ENCODE data around the gene PPT1.

The PPT1 gene

GRCh38 chr1:40094466-40095110 is 2.5 kb downstream of the PPT1 start:
- no peak for ATAC-seq (ENCODE audit: insufficient read depth, low read depth)
- no peaks in the 10 kb centered on the region for H3K27me3 ChIP-seq (ENCODE audit: insufficient read depth, low read length, poor library complexity)
- H3K4me3 ChIP-seq (ENCODE audit: low read depth in 1 of 2, low read length in 2 of 2) = no peak overlapping the region
- no peak for DNase-seq
- no peak overlapping the region for H3K4me2 ChIP-seq (ENCODE audit: insufficient read depth, low read length)
- no peaks in the 10 kb centered on the region for H4K20me1 ChIP-seq (ENCODE audit: insufficient read depth, low read length)
- peaks cover 41% of the 10 kb centered on the region for H3K36me3 ChIP-seq (ENCODE audit: insufficient read depth, low read length)
- no peaks in the 10 kb centered on the region for H3K9me3 ChIP-seq (ENCODE audit: insufficient read depth, low read length, severe bottlenecking)
- TF ChIP-seq, protein P1, sequence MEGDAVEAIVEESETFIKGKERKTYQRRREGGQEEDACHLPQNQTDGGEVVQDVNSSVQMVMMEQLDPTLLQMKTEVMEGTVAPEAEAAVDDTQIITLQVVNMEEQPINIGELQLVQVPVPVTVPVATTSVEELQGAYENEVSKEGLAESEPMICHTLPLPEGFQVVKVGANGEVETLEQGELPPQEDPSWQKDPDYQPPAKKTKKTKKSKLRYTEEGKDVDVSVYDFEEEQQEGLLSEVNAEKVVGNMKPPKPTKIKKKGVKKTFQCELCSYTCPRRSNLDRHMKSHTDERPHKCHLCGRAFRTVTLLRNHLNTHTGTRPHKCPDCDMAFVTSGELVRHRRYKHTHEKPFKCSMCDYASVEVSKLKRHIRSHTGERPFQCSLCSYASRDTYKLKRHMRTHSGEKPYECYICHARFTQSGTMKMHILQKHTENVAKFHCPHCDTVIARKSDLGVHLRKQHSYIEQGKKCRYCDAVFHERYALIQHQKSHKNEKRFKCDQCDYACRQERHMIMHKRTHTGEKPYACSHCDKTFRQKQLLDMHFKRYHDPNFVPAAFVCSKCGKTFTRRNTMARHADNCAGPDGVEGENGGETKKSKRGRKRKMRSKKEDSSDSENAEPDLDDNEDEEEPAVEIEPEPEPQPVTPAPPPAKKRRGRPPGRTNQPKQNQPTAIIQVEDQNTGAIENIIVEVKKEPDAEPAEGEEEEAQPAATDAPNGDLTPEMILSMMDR (IDR thresholded peaks at IDR 0.05; ENCODE audit: borderline replicate concordance, extremely low read depth, low read length, poor library complexity, severe bottlenecking) = no peak
- no peak for TF ChIP-seq EZH2 (IDR thresholded peaks at IDR 0.05; ENCODE audit: borderline replicate concordance, low read depth, low read length, severe bottlenecking)
- H3K27ac ChIP-seq (ENCODE audit: low read length) = no peak overlapping the region
- H3K4me1 ChIP-seq (ENCODE audit: insufficient read depth, low read length) = peaks cover 31% of the 10 kb centered on the region
- H2AFZ ChIP-seq (ENCODE audit: low read depth, low read length) = no peak overlapping the region
- H3K79me2 ChIP-seq (ENCODE audit: insufficient read depth, low read length) = peaks cover 34% of the 10 kb centered on the region
- no peak overlapping the region for H3K9ac ChIP-seq (ENCODE audit: low read depth, low read length)

DNA sequence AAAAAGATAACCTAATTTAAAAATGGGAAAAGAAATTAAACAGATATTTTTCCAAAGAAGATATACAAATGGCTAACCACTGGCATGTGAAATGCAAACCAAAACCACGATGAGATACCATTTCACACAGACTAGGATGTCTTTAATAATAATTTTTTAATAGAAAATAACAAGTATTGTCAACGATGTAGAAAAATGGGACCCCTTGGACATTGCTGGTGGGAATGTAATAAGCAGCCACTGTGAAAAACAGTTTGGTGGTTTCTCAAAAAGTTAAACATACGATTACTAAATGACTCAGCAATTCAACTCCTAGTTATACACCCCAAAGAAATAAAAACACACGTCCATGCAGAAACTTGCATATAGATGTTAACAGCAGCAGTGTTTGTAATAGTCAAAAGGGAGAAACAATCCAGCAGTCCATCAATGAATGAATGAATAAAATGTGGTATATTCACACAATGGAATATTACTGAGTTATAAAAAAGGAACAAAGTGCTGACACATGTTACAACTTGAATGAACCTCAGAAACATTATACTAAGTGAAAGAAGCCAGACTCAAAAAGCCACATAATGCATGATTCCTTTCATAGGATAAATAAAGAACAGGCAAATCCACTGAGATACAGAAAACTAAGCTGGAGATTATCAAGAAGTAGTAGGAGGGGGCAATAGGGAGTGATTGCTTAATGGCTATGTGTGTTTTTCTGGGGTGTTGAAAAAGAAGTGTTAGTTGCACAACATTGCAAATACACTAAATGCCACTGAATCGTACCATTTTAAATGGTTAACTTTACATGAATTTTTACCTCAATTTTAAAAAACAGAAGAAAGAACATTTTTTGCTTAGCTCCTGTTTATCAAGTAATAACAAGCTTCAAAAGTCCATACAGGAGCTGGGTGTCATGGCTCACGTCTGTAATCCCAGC is 4.1 kb downstream of the PPT1 start:
- Histone ChIP-seq H3K4me2 (ENCODE audit: insufficient read depth, low read length) (no peak overlapping the region), H3K27ac (ENCODE audit: low read length) (no peak overlapping the region), H3K4me1 (ENCODE audit: insufficient read depth, low read length) (peaks cover 31% of the 10 kb centered on the region), H3K9ac (ENCODE audit: low read depth, low read length) (no peak overlapping the region), H3K4me3 (ENCODE audit: low read depth in 1 of 2, low read length in 2 of 2) (no peak overlapping the region), H3K27me3 (ENCODE audit: insufficient read depth, low read length, poor library complexity) (no peaks in the 10 kb centered on the region), H3K9me3 (ENCODE audit: insufficient read depth, low read length, severe bottlenecking) (no peaks in the 10 kb centered on the region), H4K20me1 (ENCODE audit: insufficient read depth, low read length) (no peaks in the 10 kb centered on the region), H2AFZ (ENCODE audit: low read depth, low read length) (no peak overlapping the region), H3K36me3 (ENCODE audit: insufficient read depth, low read length) (peaks cover 57% of the 10 kb centered on the region), H3K79me2 (ENCODE audit: insufficient read depth, low read length) (peaks cover 34% of the 10 kb centered on the region)
- ATAC-seq (ENCODE audit: insufficient read depth, low read depth) (no peak), DNase-seq (no peak)
- TF ChIP-seq, protein P1 (IDR thresholded peaks at IDR 0.05; ENCODE audit: borderline replicate concordance, extremely low read depth, low read length, poor library complexity, severe bottlenecking) = no peak
- TF ChIP-seq EZH2 (IDR thresholded peaks at IDR 0.05; ENCODE audit: borderline replicate concordance, low read depth, low read length, severe bottlenecking) = no peak

GRCh38 chr1:40092241-40092640 is 4.8 kb downstream of the PPT1 start:
- Histone ChIP-seq H4K20me1 (ENCODE audit: insufficient read depth, low read length) (no peaks in the 10 kb centered on the region), H3K27ac (ENCODE audit: low read length) (no peak overlapping the region), H3K9ac (ENCODE audit: low read depth, low read length) (no peak overlapping the region), H3K4me2 (ENCODE audit: insufficient read depth, low read length) (no peak overlapping the region), H2AFZ (ENCODE audit: low read depth, low read length) (no peak overlapping the region), H3K4me1 (ENCODE audit: insufficient read depth, low read length) (peaks cover 25% of the 10 kb centered on the region), H3K9me3 (ENCODE audit: insufficient read depth, low read length, severe bottlenecking) (no peaks in the 10 kb centered on the region), H3K4me3 (ENCODE audit: low read depth in 1 of 2, low read length in 2 of 2) (no peak overlapping the region), H3K79me2 (ENCODE audit: insufficient read depth, low read length) (peaks cover 34% of the 10 kb centered on the region), H3K36me3 (ENCODE audit: insufficient read depth, low read length) (peaks cover 64% of the 10 kb centered on the region), H3K27me3 (ENCODE audit: insufficient read depth, low read length, poor library complexity) (no peaks in the 10 kb centered on the region)
- DNase-seq = no peak
- no peak for ATAC-seq (ENCODE audit: insufficient read depth, low read depth)
- no peak for TF ChIP-seq EZH2 (IDR thresholded peaks at IDR 0.05; ENCODE audit: borderline replicate concordance, low read depth, low read length, severe bottlenecking)
- TF ChIP-seq, protein P1 (IDR thresholded peaks at IDR 0.05; ENCODE audit: borderline replicate concordance, extremely low read depth, low read length, poor library complexity, severe bottlenecking) = no peak
